IMR-90 (cell line): Measurements from ENCODE around the gene SIT1.

Experiments
- CEBPB ChIP-seq: IDR thresholded peaks from 2 replicates; pipeline ENCODE4 v1.6.1; 2012; ENCODE audit warnings: low read depth, low read length, improper control_type of control experiment
- CTCF ChIP-seq: conservative IDR thresholded peaks from 2 replicates; pipeline ENCODE4 v1.5.1; 2012; ENCODE audit warnings: mild to moderate bottlenecking, low read depth, low read length, improper control_type of control experiment
- ELK1 ChIP-seq: fragments of 150-350 bp; IDR thresholded peaks from 2 replicates; pipeline ENCODE4 v1.6.1; 2016; ENCODE audit warnings: low read depth, mild to moderate bottlenecking, low read length, moderate library complexity, borderline replicate concordance
- MAFK ChIP-seq: IDR thresholded peaks from 2 replicates; pipeline ENCODE4 v1.6.1; 2012; ENCODE audit warnings: low read depth, low read length, improper control_type of control experiment
- POLR2A ChIP-seq: IDR thresholded peaks from 2 replicates; pipeline ENCODE4 v1.6.1; 2012; ENCODE audit warnings: mild to moderate bottlenecking, low read depth, low read length
- RAD21 ChIP-seq: IDR thresholded peaks from 2 replicates; pipeline ENCODE4 v1.6.1; 2012; ENCODE audit warnings: low read length, improper control_type of control experiment
- RFX5 ChIP-seq: IDR thresholded peaks from 2 replicates; pipeline ENCODE4 v1.8.0; 2012; ENCODE audit warnings: low read depth, mild to moderate bottlenecking, low read length, moderate library complexity
- SMC3 ChIP-seq: fragments of 150-350 bp; IDR thresholded peaks from 2 replicates; pipeline ENCODE4 v1.6.1; 2016; ENCODE audit warnings: low read depth, mild to moderate bottlenecking, antibody characterized with exemption, low read length, moderate library complexity

GRCh38 chr9:35660966-35661415 lies 10.3 kb upstream of the SIT1 start:
- TF ChIP-seq SMC3: peak; percentile 34; the same call in 1 of the 2 replicates
- TF ChIP-seq CTCF: peak; percentile 62
- no peak for TF ChIP-seq ELK1
- TF ChIP-seq MAFK: no peak
- no peak for TF ChIP-seq POLR2A
- TF ChIP-seq RFX5: no peak
- no peak for TF ChIP-seq CEBPB
- peak; percentile 66 for TF ChIP-seq RAD21
